Spleen (tissue), 11 donors: Measurements from ENCODE around the gene NPLOC4. TPM values are rescaled to one million over a fixed set of nuclear protein-coding genes. Genes with fewer than 3 reads are reported as not detected.
A peak's percentile ranks its signal among the peaks of the same experiment; 100 is the strongest.

Experiments used
- DNase-seq: peaks from one replicate; pipeline ENCODE4 v3.0.0-alpha.2; 2020
- H3K27ac ChIP-seq, 8 donors: fragments of 200-600 bp; sonication (generic) in 7 of 8; 1 replicate in 4 of 8; 2 replicates in 4 of 8; pipeline versions ENCODE4 v1.5.0 to v1.8.0; 2016 to 2021; ENCODE audit warnings: inconsistent platforms in 4 of 8, mild to moderate bottlenecking in 4 of 8, moderate library complexity in 1 of 8
- H3K27me3 ChIP-seq, 7 donors: fragments of 200-600 bp; sonication (generic) in 6 of 7; replicated peaks in 1 of 7; 1 replicate in 4 of 7; 2 replicates in 3 of 7; pipeline versions ENCODE4 v1.5.0 to v1.8.0; 2016 to 2021; ENCODE audit warnings: inconsistent platforms in 3 of 7, mild to moderate bottlenecking in 1 of 7
- H3K36me3 ChIP-seq, 6 donors: fragments of 200-600 bp; sonication (generic) in 5 of 6; 1 replicate in 4 of 6; 2 replicates in 2 of 6; pipeline versions ENCODE4 v1.5.0 to v1.8.0; 2016 to 2021; ENCODE audit warnings: inconsistent platforms in 2 of 6
- H3K4me1 ChIP-seq, 6 donors: fragments of 200-600 bp; sonication (generic) in 5 of 6; 1 replicate in 3 of 6; 2 replicates in 3 of 6; pipeline versions ENCODE4 v1.5.0 to v1.8.0; 2016 to 2021; ENCODE audit warnings: inconsistent platforms in 3 of 6
- H3K4me3 ChIP-seq, 8 donors: fragments of 200-600 bp; sonication (generic) in 7 of 8; 1 replicate in 4 of 8; 2 replicates in 4 of 8; pipeline versions ENCODE4 v1.5.0 to v1.8.0; 2016 to 2021; ENCODE audit warnings: inconsistent platforms in 4 of 8, mild to moderate bottlenecking in 4 of 8, moderate library complexity in 2 of 8
- H3K9me3 ChIP-seq, 8 donors: fragments of 200-600 bp; sonication (generic) in 7 of 8; 1 replicate in 4 of 8; 2 replicates in 4 of 8; pipeline versions ENCODE4 v1.5.0 to v1.8.0; 2016 to 2021; ENCODE audit warnings: inconsistent platforms in 4 of 8
- POLR2A ChIP-seq, 3 donors: fragments of 450-650 bp; IDR thresholded peaks; one replicate each; pipeline ENCODE4 v1.5.1; 2017; ENCODE audit warnings: antibody characterized with exemption in 3 of 3, mild to moderate bottlenecking in 1 of 3
- POLR2AphosphoS5 ChIP-seq, 3 donors: sonication (generic); formaldehyde crosslinking; IDR thresholded peaks; one replicate each; pipeline ENCODE4 v1.5.1; 2017; ENCODE audit warnings: antibody characterized with exemption in 3 of 3
- WGBS, 5 donors: extraction: QIAGEN DNeasy Blood & Tissue Kit in 3 of 5; methylation state at CpG; one replicate each; pipeline versions ENCODE4 v1.1.5 to v1.1.7; 2013 to 2018; 5-methylcytosine and 5-hydroxymethylcytosine counted together
- intact Hi-C: fragments of 100-400 bp; cut with DNase I; formaldehyde crosslinking; loops from one replicate; pipeline ENCODE4 v1.15.0; 2023; ENCODE audit warnings: low total_unique reads
- polyA plus RNA-seq, 3 donors: library from polyadenylated mRNA; stranded (reverse); fragments of 200-250 nt; gene quantifications; one replicate each; pipeline ENCODE4 v1.2.1, GENCODE V29; 2013
- total RNA-seq, 7 donors: library from RNA; depleted of rRNA in 3 of 7; stranded (reverse); fragments of >200 nt in 3 of 7; fragmentation: NEBNext Ultra II Directional in 4 of 7; extraction: Animal tissue kit (Norgen Biotek cat#: 25700) in 4 of 7; gene quantifications; one replicate each; pipeline versions ENCODE4 v1.1.0 to v1.2.1, GENCODE V29; 2016 to 2021
- TF ChIP-seq, protein P1 (sequence below), 11 experiments: fragments of 200-600 bp in 7 of 11; fragments of 450-650 bp in 4 of 11; sonication (generic) in 4 of 11; IDR thresholded peaks in 8 of 11; conservative IDR thresholded peaks in 3 of 11; 1 replicate in 7 of 11; 2 replicates in 4 of 11; pipeline versions ENCODE4 v1.4.0 to v1.8.0; 2016 to 2021; ENCODE audit warnings: antibody characterized with exemption in 11 of 11, inconsistent platforms in 4 of 11, mild to moderate bottlenecking in 1 of 11
- donor health status: healthy with polysubstance abuse.
- donor health status: DM: no; HTN: no; CAD: no; lungs with moderate emphysema.
- donor health status: DM: no; HTN: no; CAD: no.
- donor health status: Bipolar disorder and iron deficiency.
- donor health status: healthy.
- donor health status: DM: no; HTN: no; CAD: no.
- donor health status: DM: yes; HTN: yes; CAD: no.

The NPLOC4 gene
- total and polyA plus RNA-seq, 10 donors: 19.3 to 130 (median 81.3) TPM

DNA sequence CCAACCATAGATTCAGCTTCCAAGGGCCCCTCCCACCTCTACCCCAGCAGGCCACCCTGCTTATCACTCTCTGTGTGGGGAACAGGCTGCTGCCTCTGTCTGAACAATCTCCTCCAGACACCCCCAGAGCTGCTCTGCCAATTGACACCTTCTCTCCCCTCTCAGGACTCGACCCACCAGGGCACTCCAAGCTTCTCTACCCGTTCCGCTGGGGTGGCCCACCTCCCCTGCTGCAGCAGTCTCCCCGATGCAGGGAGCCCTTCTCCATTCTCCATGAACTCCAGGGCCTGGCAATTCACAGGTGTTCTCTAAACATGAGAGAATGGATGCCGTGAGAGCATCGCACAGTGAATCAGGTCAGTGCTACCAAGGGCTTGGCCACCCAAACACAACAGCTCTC lies 56.4 kb downstream of the NPLOC4 start:
- Histone ChIP-seq H3K4me1 (peaks cover 0 to 44% (median 14%) of the 10 kb centered on the region in 6 donors), H3K27ac (no peak overlapping the region), H3K4me3 (no peak overlapping the region), H3K9me3 (no peaks in the 10 kb centered on the region), H3K36me3 (peaks cover 3 to 100% (median 58%) of the 10 kb centered on the region in 6 donors), H3K27me3 (no peaks in the 10 kb centered on the region)
- intact Hi-C loops: no loop called here
- no peak for DNase-seq
- WGBS, 5 donors: 92 to 100% (median 96%) methylated on average over 6 of the region's 6 CpGs
- TF ChIP-seq, protein P1, sequence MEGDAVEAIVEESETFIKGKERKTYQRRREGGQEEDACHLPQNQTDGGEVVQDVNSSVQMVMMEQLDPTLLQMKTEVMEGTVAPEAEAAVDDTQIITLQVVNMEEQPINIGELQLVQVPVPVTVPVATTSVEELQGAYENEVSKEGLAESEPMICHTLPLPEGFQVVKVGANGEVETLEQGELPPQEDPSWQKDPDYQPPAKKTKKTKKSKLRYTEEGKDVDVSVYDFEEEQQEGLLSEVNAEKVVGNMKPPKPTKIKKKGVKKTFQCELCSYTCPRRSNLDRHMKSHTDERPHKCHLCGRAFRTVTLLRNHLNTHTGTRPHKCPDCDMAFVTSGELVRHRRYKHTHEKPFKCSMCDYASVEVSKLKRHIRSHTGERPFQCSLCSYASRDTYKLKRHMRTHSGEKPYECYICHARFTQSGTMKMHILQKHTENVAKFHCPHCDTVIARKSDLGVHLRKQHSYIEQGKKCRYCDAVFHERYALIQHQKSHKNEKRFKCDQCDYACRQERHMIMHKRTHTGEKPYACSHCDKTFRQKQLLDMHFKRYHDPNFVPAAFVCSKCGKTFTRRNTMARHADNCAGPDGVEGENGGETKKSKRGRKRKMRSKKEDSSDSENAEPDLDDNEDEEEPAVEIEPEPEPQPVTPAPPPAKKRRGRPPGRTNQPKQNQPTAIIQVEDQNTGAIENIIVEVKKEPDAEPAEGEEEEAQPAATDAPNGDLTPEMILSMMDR (IDR thresholded peaks at IDR 0.05 in 8 of 11, conservative IDR thresholded peaks at IDR 0.05 in 3 of 11): no peak
- TF ChIP-seq POLR2A (IDR thresholded peaks at IDR 0.05) (no peak), POLR2AphosphoS5 (IDR thresholded peaks at IDR 0.05) (no peak)

DNA sequence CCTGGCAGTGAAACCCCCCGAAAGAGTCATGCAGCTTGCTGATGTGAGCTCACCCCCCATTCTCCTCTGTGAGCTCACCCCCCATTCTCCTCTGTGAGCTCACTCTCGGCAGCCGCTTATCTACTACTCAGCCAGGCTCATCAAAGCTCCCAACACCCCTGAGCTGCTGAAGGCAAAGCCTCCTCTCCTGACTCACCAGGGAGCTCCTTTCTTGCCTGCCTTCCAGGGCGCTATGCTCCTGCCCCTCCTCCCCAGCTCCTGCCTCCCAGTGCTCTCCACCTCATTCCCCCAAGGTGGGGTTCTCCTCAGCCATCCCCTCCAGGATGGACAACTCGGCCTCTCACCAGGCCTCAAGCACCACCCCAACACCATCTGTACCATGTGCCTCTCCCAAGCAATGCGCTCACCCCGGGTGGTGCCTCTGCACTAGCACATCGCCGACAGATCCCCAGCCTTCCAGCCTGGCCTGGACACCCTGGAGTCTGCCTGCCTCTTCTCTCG lies 57.0 kb downstream of the NPLOC4 start:
- no peak for TF ChIP-seq POLR2A (IDR thresholded peaks at IDR 0.05)
- TF ChIP-seq, protein P1 (IDR thresholded peaks at IDR 0.05 in 8 of 11, conservative IDR thresholded peaks at IDR 0.05 in 3 of 11): no peak
- peak in 1 of 3 donors; percentile 31 for TF ChIP-seq POLR2AphosphoS5 (IDR thresholded peaks at IDR 0.05)
- Histone ChIP-seq H3K9me3 (no peaks in the 10 kb centered on the region), H3K27me3 (no peaks in the 10 kb centered on the region), H3K4me1 (peaks cover 0 to 46% (median 14%) of the 10 kb centered on the region in 6 donors), H3K4me3 (no peak overlapping the region), H3K27ac (no peak overlapping the region), H3K36me3 (peaks cover 3 to 100% (median 56%) of the 10 kb centered on the region in 6 donors)
- intact Hi-C loops: no loop called here
- WGBS, 5 donors: 94 to 98% (median 95%) methylated on average over 10 of the region's 10 CpGs
- no peak for DNase-seq

DNA sequence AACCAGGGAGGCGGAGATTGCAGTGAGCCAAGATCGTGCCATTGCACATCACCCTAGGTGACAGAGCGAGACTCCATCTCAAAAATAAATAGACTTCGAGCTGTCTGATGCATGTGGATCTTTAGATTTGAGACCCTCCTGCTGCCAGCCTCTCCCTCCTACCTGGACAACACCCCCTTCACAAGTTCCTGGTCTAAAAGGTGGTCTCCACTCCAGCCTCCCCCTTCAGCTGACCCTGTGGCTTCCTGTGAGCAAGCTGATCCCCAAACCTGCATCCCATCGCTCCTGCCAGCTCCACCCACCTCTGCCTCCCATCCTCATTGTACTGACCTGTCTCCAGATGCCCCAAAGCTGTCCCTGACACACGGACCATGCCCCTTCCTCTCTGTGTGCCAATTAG lies 57.6 kb downstream of the NPLOC4 start:
- H3K9me3 ChIP-seq: no peaks in the 10 kb centered on the region
- DNase-seq: no peak
- peaks cover 0 to 46% (median 14%) of the 10 kb centered on the region in 6 donors for H3K4me1 ChIP-seq
- H3K27me3 ChIP-seq: no peaks in the 10 kb centered on the region
- WGBS, 5 donors: 81 to 100% (median 90%) methylated on average over 6 of the region's 6 CpGs
- intact Hi-C loops: no loop called here
- no peak for TF ChIP-seq POLR2AphosphoS5 (IDR thresholded peaks at IDR 0.05)
- peaks cover 3 to 100% (median 59%) of the 10 kb centered on the region in 6 donors for H3K36me3 ChIP-seq
- no peak overlapping the region for H3K4me3 ChIP-seq
- H3K27ac ChIP-seq: no peak overlapping the region

DNA sequence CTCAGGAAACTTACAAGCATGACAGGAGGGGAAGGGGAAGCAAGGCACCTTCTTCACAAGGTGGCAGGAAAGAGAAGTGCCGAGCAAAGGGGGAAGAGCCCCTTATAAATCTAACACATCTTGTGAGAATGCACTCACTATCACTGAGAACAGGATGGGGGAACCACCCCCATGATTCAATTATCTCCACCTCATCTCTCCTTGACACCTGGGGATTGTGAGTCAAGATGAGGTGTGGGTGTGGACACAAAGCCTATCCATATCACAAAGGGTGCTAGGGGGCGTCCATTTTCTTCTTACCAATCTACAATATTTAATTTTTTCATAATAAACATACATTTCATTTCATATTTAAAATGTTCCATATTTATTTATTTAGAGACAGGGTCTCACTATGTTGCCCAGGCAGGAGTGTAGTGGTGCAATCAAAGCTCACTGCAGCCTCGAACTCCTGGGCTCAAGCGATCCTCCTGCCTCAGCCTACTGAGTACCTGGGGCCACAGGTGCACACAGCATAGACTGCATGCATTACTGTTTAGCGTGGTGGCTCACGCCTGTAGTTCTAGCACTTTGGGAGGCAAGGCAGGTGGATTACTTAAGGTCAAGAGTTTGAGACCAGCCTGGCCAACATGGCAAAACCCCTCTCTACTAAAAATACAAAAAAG lies 58.2 kb downstream of the NPLOC4 start:
- intact Hi-C loops: no loop called here
- no peak for DNase-seq
- Histone ChIP-seq H3K36me3 (peaks cover 3 to 100% (median 56%) of the 10 kb centered on the region in 6 donors), H3K4me3 (no peak overlapping the region), H3K4me1 (peaks cover 0 to 46% (median 14%) of the 10 kb centered on the region in 6 donors), H3K27me3 (no peaks in the 10 kb centered on the region), H3K9me3 (no peaks in the 10 kb centered on the region), H3K27ac (peak overlapping the region in 1 of 8 donors; percentile 37)
- 80 to 88% (median 85%) methylated on average over 6 of the region's 6 CpGs for WGBS, 5 donors
- no peak for TF ChIP-seq POLR2A (IDR thresholded peaks at IDR 0.05)
- no peak for TF ChIP-seq POLR2AphosphoS5 (IDR thresholded peaks at IDR 0.05)
- TF ChIP-seq, protein P1 (IDR thresholded peaks at IDR 0.05 in 8 of 11, conservative IDR thresholded peaks at IDR 0.05 in 3 of 11): no peak
